Naive B cell (primary cell): Measurements from ENCODE around the gene AIMP1. TPM values are rescaled to one million over a fixed set of nuclear protein-coding genes. Genes with fewer than 3 reads are reported as not detected.
"Not testable (repeated sequence)": the region's sequence is repeated elsewhere in the genome, so short reads cannot be mapped to it uniquely, and the experiment has no call there.

Source experiments
- ATAC-seq, 2 donors: fragments of 150-1000 bp; cut with Tn5 transposase; 2 replicates each; pipeline ENCODE4 v1.10.0; 2021; ENCODE audit warnings: low read depth in 2 of 2, mild to moderate bottlenecking in 2 of 2, moderate library complexity in 2 of 2
- DNase-seq: peaks from one replicate; pipeline ENCODE4 v3.0.0; 2022
- H3K27ac Mint-ChIP-seq, 6 donors: one replicate each; pipeline ENCODE4 v1.8.0; 2020 to 2022; ENCODE audit warnings: mild to moderate bottlenecking in 6 of 6, mixed read lengths in 6 of 6, moderate library complexity in 5 of 6, inconsistent platforms in 2 of 6
- H3K27me3 Mint-ChIP-seq, 3 donors: one replicate each; pipeline ENCODE4 v1.8.0; 2021 to 2022; ENCODE audit warnings: mixed read lengths in 3 of 3, mild to moderate bottlenecking in 1 of 3
- H3K36me3 Mint-ChIP-seq, 2 donors: one replicate each; pipeline ENCODE4 v1.8.0; 2020 to 2022; ENCODE audit warnings: mixed read lengths in 2 of 2, inconsistent platforms in 1 of 2, mild to moderate bottlenecking in 1 of 2
- H3K4me1 Mint-ChIP-seq, 3 donors: one replicate each; pipeline ENCODE4 v1.8.0; 2020 to 2022; ENCODE audit warnings: mixed read lengths in 3 of 3, inconsistent platforms in 1 of 3, mild to moderate bottlenecking in 1 of 3, moderate library complexity in 1 of 3
- H3K4me3 Mint-ChIP-seq, 8 donors: one replicate each; pipeline ENCODE4 v1.8.0; 2020 to 2022; ENCODE audit warnings: mild to moderate bottlenecking in 8 of 8, mixed read lengths in 8 of 8, moderate library complexity in 8 of 8, inconsistent platforms in 2 of 8
- H3K9me3 Mint-ChIP-seq, 7 donors: one replicate each; pipeline ENCODE4 v1.8.0; 2020 to 2022; ENCODE audit warnings: mixed read lengths in 7 of 7, mild to moderate bottlenecking in 5 of 7, inconsistent platforms in 2 of 7, moderate library complexity in 1 of 7
- polyA plus RNA-seq, 6 donors: library from polyadenylated mRNA; unstranded; fragments of 300-500 nt; fragmentation: Illumina TruSeq; gene quantifications; one replicate each; pipeline ENCODE4 v1.2.3, GENCODE V29; 2021; ENCODE audit warnings: low read depth in 6 of 6

The AIMP1 gene
- polyA plus RNA-seq, 6 donors from 2014 or later, result 72.7 to 91.3 (median 79.5) TPM

GRCh38 chr4:106318511-106318910, 2.2 kb downstream of the AIMP1 start:
- no peaks in the 10 kb centered on the region for H3K27me3 Mint-ChIP-seq
- peaks cover 21 to 25% (median 21%) of the 10 kb centered on the region in 3 donors for H3K4me1 Mint-ChIP-seq
- H3K9me3 Mint-ChIP-seq, result peaks cover 0 to 2% (median 0%) of the 10 kb centered on the region in 7 donors
- no peak for ATAC-seq
- no peak overlapping the region for H3K4me3 Mint-ChIP-seq
- H3K36me3 Mint-ChIP-seq, result peaks cover 0 to 11% of the 10 kb centered on the region in 2 donors
- H3K27ac Mint-ChIP-seq, result peak overlapping the region in 2 of 6 donors; percentile 30 to 81
- no peak for DNase-seq

GRCh38 chr4:106320235-106320634, 3.9 kb downstream of the AIMP1 start:
- Mint-ChIP-seq H3K36me3 (peaks cover 0 to 11% of the 10 kb centered on the region in 2 donors), H3K4me1 (peaks cover 14 to 22% (median 21%) of the 10 kb centered on the region in 3 donors), H3K4me3 (no peak overlapping the region), H3K27ac (no peak overlapping the region), H3K9me3 (peaks cover 0 to 2% (median 0%) of the 10 kb centered on the region in 7 donors), H3K27me3 (no peaks in the 10 kb centered on the region)
- no peak for ATAC-seq
- DNase-seq, result no peak

GRCh38 chr4:106321168-106321567, 4.8 kb downstream of the AIMP1 start:
- peak overlapping the region in 1 of 6 donors; percentile 65 for H3K27ac Mint-ChIP-seq
- not testable (repeated sequence) for H3K27me3 Mint-ChIP-seq, H3K4me3 Mint-ChIP-seq, DNase-seq, H3K9me3 Mint-ChIP-seq, ATAC-seq
- H3K36me3 Mint-ChIP-seq, result peaks cover 0 to 11% of the 10 kb centered on the region in 2 donors
- H3K4me1 Mint-ChIP-seq, result peaks cover 11 to 22% (median 21%) of the 10 kb centered on the region in 3 donors

DNA sequence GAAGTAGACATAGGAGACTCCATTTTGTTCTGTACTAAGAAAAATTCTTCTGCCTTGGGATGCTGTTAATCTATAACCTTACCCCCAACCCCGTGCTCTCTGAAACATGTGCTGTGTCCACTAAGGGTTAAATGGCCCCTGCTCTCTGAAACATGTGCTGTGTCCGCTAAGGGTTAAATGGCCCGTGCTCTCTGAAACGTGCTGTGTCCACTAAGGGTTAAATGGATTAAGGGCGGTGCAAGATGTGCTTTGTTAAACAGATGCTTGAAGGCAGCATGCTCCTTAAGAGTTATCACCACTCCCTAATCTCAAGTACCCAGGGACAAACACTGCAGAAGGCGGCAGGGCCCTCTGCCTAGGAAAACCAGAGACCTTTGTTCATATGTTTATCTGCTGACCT, 5.5 kb downstream of the AIMP1 start:
- not testable (repeated sequence) for H3K27ac Mint-ChIP-seq, ATAC-seq, H3K4me3 Mint-ChIP-seq, DNase-seq, H3K27me3 Mint-ChIP-seq, H3K9me3 Mint-ChIP-seq
- H3K4me1 Mint-ChIP-seq, result peaks cover 11 to 22% (median 21%) of the 10 kb centered on the region in 3 donors
- peaks cover 0 to 11% of the 10 kb centered on the region in 2 donors for H3K36me3 Mint-ChIP-seq

- ATAC-seq (no peak), DNase-seq (no peak)
- H3K27me3 Mint-ChIP-seq, result no peaks in the 10 kb centered on the region
- H3K27ac Mint-ChIP-seq, result peak overlapping the region in 1 of 6 donors; percentile 26
- H3K36me3 Mint-ChIP-seq, result peaks cover 0 to 16% of the 10 kb centered on the region in 2 donors
- peaks cover 10 to 22% (median 20%) of the 10 kb centered on the region in 3 donors for H3K4me1 Mint-ChIP-seq
- peaks cover 0 to 2% (median 0%) of the 10 kb centered on the region in 7 donors for H3K9me3 Mint-ChIP-seq
- H3K4me3 Mint-ChIP-seq, result no peak overlapping the region
Measured at GRCh38 chr4:106323119-106323518, 6.8 kb downstream of the AIMP1 start.

DNA sequence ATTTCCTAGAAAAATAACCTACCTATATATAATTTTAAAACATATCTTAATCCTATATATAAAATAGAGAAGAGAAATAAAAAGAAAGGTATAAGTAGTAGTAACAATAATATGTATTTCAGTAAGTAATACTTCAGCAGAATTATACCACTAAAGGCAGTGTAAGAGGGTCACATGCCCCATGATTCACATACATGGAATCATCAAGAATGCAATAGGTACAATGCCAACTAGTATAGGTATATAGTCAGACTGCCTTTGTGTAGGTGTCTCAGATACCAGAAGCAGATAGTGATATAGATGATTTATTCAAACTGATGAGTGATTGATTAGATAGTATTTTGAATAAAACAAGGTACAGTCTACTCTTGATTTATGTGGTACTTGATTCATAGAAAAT, 9.4 kb downstream of the AIMP1 start:
- H3K4me3 Mint-ChIP-seq, result no peak overlapping the region
- DNase-seq (no peak), ATAC-seq (no peak)
- H3K27me3 Mint-ChIP-seq, result no peaks in the 10 kb centered on the region
- H3K9me3 Mint-ChIP-seq, result peaks cover 0 to 2% (median 0%) of the 10 kb centered on the region in 7 donors
- no peak overlapping the region for H3K27ac Mint-ChIP-seq
- H3K36me3 Mint-ChIP-seq, result peaks cover 0 to 11% of the 10 kb centered on the region in 2 donors
- H3K4me1 Mint-ChIP-seq, result peaks cover 0 to 11% (median 9%) of the 10 kb centered on the region in 3 donors

DNA sequence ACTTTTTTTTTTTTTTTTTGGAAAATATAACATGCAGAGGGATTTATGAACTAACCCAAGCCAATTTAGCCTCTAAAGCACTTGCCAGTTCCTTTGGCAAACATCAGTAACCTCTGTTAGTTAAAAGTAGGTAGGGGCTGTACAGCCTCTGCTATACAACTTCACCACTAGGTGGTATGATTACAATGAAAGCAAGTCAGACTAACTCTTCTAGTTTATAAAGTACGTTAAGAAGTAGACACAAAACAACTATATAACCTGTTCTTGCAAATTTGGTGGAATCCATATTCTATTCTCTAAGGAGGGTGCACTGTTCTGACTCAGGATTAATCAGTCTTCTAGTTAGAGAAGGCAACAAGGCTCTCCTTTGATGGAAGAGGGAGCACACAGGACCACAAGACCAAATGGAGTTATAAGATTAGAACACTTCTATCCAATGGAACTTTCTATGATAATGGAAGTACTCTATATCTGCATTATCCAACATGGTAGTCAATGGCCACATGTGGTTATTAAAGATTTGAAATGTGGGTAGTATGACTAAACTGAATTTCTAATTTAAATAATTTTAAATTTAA, 12.8 kb downstream of the AIMP1 start:
- no peaks in the 10 kb centered on the region for H3K27me3 Mint-ChIP-seq
- no peak overlapping the region for H3K4me3 Mint-ChIP-seq
- DNase-seq, result no peak
- no peaks in the 10 kb centered on the region for H3K9me3 Mint-ChIP-seq
- H3K27ac Mint-ChIP-seq, result peak overlapping the region in 2 of 6 donors; percentile 49 to 53
- H3K36me3 Mint-ChIP-seq, result peaks cover 0 to 31% of the 10 kb centered on the region in 2 donors
- H3K4me1 Mint-ChIP-seq, result no peaks in the 10 kb centered on the region
- peak; percentile 59 to 75 for ATAC-seq

- H3K27me3 Mint-ChIP-seq, result no peaks in the 10 kb centered on the region
- H3K4me1 Mint-ChIP-seq, result no peaks in the 10 kb centered on the region
- ATAC-seq (no peak), DNase-seq (no peak)
- H3K4me3 Mint-ChIP-seq, result no peak overlapping the region
- H3K36me3 Mint-ChIP-seq, result peaks cover 19 to 54% of the 10 kb centered on the region in 2 donors
- H3K9me3 Mint-ChIP-seq, result peaks cover 4 to 11% (median 8%) of the 10 kb centered on the region in 7 donors
- H3K27ac Mint-ChIP-seq, result no peak overlapping the region
Measured at GRCh38 chr4:106333186-106333585, 16.8 kb downstream of the AIMP1 start.

GRCh38 chr4:106334741-106335470, 18.6 kb downstream of the AIMP1 start:
- DNase-seq (no peak), ATAC-seq (no peak)
- Mint-ChIP-seq H3K9me3 (peaks cover 4 to 19% (median 8%) of the 10 kb centered on the region in 7 donors), H3K4me1 (peaks cover 3 to 8% (median 5%) of the 10 kb centered on the region in 3 donors), H3K27me3 (no peaks in the 10 kb centered on the region), H3K36me3 (peaks cover 36 to 67% of the 10 kb centered on the region in 2 donors), H3K27ac (peak overlapping the region in 2 of 6 donors; percentile 46 to 79), H3K4me3 (peak overlapping the region in 1 of 8 donors; percentile 33)

- ATAC-seq, result no peak
Measured at GRCh38 chr4:106336618-106337017, 20.3 kb downstream of the AIMP1 start.

GRCh38 chr4:106337916-106338315, 21.6 kb downstream of the AIMP1 start:
- Mint-ChIP-seq H3K27ac (peak overlapping the region in 1 of 6 donors; percentile 3), H3K36me3 (peaks cover 48 to 72% of the 10 kb centered on the region in 2 donors), H3K27me3 (no peaks in the 10 kb centered on the region), H3K9me3 (peaks cover 6 to 31% (median 10%) of the 10 kb centered on the region in 7 donors), H3K4me1 (peaks cover 18 to 33% (median 31%) of the 10 kb centered on the region in 3 donors), H3K4me3 (peak overlapping the region in 1 of 8 donors; percentile 20)
- DNase-seq (no peak), ATAC-seq (no peak)

More at GRCh38 chr4:106336618-106337017, 20.3 kb downstream of the AIMP1 start:
- H3K27me3 Mint-ChIP-seq, result no peaks in the 10 kb centered on the region
- peaks cover 7 to 21% (median 19%) of the 10 kb centered on the region in 3 donors for H3K4me1 Mint-ChIP-seq
- DNase-seq, result no peak
- H3K4me3 Mint-ChIP-seq, result no peak overlapping the region
- peaks cover 6 to 28% (median 10%) of the 10 kb centered on the region in 7 donors for H3K9me3 Mint-ChIP-seq
- no peak overlapping the region for H3K27ac Mint-ChIP-seq
- peaks cover 48 to 75% of the 10 kb centered on the region in 2 donors for H3K36me3 Mint-ChIP-seq

GRCh38 chr4:106338671-106339070, 22.3 kb downstream of the AIMP1 start:
- ATAC-seq, result no peak
- H3K9me3 Mint-ChIP-seq, result peaks cover 6 to 31% (median 10%) of the 10 kb centered on the region in 7 donors
- H3K27ac Mint-ChIP-seq, result no peak overlapping the region
- DNase-seq, result no peak
- H3K27me3 Mint-ChIP-seq, result no peaks in the 10 kb centered on the region
- H3K36me3 Mint-ChIP-seq, result peaks cover 48 to 72% of the 10 kb centered on the region in 2 donors
- H3K4me1 Mint-ChIP-seq, result peaks cover 18 to 34% (median 33%) of the 10 kb centered on the region in 3 donors
- H3K4me3 Mint-ChIP-seq, result peak overlapping the region in 1 of 8 donors; percentile 67

GRCh38 chr4:106339431-106339830, 23.1 kb downstream of the AIMP1 start:
- H3K27ac Mint-ChIP-seq, result no peak overlapping the region
- H3K27me3 Mint-ChIP-seq, result no peaks in the 10 kb centered on the region
- peaks cover 51 to 77% of the 10 kb centered on the region in 2 donors for H3K36me3 Mint-ChIP-seq
- peak overlapping the region in 2 of 8 donors; percentile 6 to 10 for H3K4me3 Mint-ChIP-seq
- peaks cover 24 to 38% (median 34%) of the 10 kb centered on the region in 3 donors for H3K4me1 Mint-ChIP-seq
- ATAC-seq (no peak), DNase-seq (no peak)
- peaks cover 6 to 31% (median 10%) of the 10 kb centered on the region in 7 donors for H3K9me3 Mint-ChIP-seq
